Liver (tissue), 3 donors: Measurements from ENCODE around the gene VPS26A.

Experiments used
- GABPA ChIP-seq, 2 donors: IDR thresholded peaks in 1 of 2; conservative IDR thresholded peaks in 1 of 2; 2 replicates each; pipeline ENCODE4 v1.6.1; 2016; ENCODE audit warnings: antibody characterized with exemption in 2 of 2, mild to moderate bottlenecking in 1 of 2, moderate library complexity in 1 of 2
- JUND ChIP-seq, 2 donors: IDR thresholded peaks; 2 replicates each; pipeline ENCODE4 v1.6.1; 2016; ENCODE audit warnings: antibody characterized with exemption in 2 of 2
- REST ChIP-seq: IDR thresholded peaks from 2 replicates; pipeline ENCODE4 v1.6.1; 2016; ENCODE audit warnings: antibody characterized with exemption, mild to moderate bottlenecking
- SP1 ChIP-seq: IDR thresholded peaks from 2 replicates; pipeline ENCODE4 v1.6.1; 2018; ENCODE audit warnings: antibody characterized with exemption, mild to moderate bottlenecking
- TF ChIP-seq, protein P1 (sequence below): IDR thresholded peaks from 2 replicates; pipeline ENCODE4 v1.6.1; 2016; ENCODE audit warnings: antibody characterized with exemption
- TF ChIP-seq, protein P2 (sequence below): fragments of 150-350 bp; IDR thresholded peaks from 2 replicates; pipeline ENCODE4 v1.5.1; 2017; ENCODE audit warnings: improper control_type of control experiment, low read depth, low read length; ENCODE audit not compliant: missing input control
- donor health status: healthy.
- donor health status: healthy.

GRCh38 chr10:69209787-69210484 is 86.0 kb downstream of the VPS26A start:
- TF ChIP-seq, protein P1, sequence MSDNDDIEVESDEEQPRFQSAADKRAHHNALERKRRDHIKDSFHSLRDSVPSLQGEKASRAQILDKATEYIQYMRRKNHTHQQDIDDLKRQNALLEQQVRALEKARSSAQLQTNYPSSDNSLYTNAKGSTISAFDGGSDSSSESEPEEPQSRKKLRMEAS, result no peak
- TF ChIP-seq, protein P2, sequence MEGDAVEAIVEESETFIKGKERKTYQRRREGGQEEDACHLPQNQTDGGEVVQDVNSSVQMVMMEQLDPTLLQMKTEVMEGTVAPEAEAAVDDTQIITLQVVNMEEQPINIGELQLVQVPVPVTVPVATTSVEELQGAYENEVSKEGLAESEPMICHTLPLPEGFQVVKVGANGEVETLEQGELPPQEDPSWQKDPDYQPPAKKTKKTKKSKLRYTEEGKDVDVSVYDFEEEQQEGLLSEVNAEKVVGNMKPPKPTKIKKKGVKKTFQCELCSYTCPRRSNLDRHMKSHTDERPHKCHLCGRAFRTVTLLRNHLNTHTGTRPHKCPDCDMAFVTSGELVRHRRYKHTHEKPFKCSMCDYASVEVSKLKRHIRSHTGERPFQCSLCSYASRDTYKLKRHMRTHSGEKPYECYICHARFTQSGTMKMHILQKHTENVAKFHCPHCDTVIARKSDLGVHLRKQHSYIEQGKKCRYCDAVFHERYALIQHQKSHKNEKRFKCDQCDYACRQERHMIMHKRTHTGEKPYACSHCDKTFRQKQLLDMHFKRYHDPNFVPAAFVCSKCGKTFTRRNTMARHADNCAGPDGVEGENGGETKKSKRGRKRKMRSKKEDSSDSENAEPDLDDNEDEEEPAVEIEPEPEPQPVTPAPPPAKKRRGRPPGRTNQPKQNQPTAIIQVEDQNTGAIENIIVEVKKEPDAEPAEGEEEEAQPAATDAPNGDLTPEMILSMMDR, result no peak
- TF ChIP-seq REST (no peak), SP1 (no peak), GABPA (IDR thresholded peaks at IDR 0.05 in 1 of 2, conservative IDR thresholded peaks at IDR 0.05 in 1 of 2) (no peak), JUND (IDR thresholded peaks at IDR 0.05) (no peak)
